ENCODE data around the gene PIGU.

DNA sequence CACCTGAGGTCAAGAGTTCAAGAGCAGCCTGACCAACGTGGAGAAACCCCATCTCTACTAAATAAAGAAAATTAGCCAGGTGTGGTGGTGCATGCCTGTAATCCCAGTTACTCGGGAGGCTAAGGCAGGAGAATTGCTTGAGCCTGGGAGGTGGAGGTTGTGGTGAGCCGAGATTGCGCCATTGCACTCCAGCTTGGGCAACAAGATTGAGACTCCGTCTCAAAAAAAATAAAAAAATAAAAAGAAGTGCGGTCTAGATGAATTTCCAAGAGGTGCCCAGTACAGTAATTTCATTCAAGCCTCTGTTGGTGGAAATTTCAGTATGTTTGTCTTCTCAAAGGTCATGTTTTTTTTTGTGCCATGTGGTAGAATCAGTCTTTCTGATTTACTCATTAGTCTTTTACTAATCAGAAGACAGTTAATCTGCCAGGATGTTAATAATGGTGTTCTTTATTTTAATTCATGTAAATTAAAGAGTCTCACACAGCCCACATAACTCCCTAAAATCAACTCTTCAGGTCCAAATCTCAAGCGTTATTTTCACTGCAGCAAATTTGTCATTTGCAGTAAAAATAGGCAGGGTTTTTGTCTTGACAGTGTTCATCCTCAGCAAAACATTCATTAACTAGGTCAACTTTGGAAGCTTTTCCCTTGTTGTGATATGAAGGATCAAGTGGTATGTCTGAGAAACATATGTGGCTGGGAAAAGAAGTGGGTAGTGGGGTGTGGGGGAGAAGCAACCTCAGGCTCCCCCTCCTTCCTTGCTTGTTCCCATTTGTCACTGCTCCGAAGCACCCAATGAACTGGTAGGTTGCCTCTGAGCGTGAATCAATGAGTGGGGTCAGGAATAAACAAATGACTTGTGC lies 40.6 kb upstream of the PIGU start:
- TF ChIP-seq POLR2AphosphoS5 (IDR thresholded peaks at IDR 0.05; ENCODE audit: low read depth, low read length) (no peak), YY1 (IDR thresholded peaks at IDR 0.05; ENCODE audit: low read depth) (no peak), SIN3A (IDR thresholded peaks at IDR 0.05; ENCODE audit: borderline replicate concordance, low read depth, low read length) (no peak), NRF1 (IDR thresholded peaks at IDR 0.05; ENCODE audit: low read depth, low read length) (no peak), MXI1 (IDR thresholded peaks at IDR 0.05; ENCODE audit: low read depth, low read length) (no peak), ELF1 (IDR thresholded peaks at IDR 0.05) (no peak), EZH2phosphoT487 (IDR thresholded peaks at IDR 0.05; ENCODE audit: borderline replicate concordance, low read depth) (no peak), RXRA (IDR thresholded peaks at IDR 0.05; ENCODE audit: borderline replicate concordance, low read depth) (no peak), JUND (IDR thresholded peaks at IDR 0.05) (no peak), EP300 (IDR thresholded peaks at IDR 0.05; ENCODE audit: borderline replicate concordance in 1 of 2, low read depth in 1 of 2, low read length in 1 of 2) (no peak), RAD21 (IDR thresholded peaks at IDR 0.05; ENCODE audit: low read length) (no peak)
- TF ChIP-seq, protein P1, sequence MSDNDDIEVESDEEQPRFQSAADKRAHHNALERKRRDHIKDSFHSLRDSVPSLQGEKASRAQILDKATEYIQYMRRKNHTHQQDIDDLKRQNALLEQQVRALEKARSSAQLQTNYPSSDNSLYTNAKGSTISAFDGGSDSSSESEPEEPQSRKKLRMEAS (IDR thresholded peaks at IDR 0.05; ENCODE audit: low read depth) = no peak
- TF ChIP-seq, protein P2, sequence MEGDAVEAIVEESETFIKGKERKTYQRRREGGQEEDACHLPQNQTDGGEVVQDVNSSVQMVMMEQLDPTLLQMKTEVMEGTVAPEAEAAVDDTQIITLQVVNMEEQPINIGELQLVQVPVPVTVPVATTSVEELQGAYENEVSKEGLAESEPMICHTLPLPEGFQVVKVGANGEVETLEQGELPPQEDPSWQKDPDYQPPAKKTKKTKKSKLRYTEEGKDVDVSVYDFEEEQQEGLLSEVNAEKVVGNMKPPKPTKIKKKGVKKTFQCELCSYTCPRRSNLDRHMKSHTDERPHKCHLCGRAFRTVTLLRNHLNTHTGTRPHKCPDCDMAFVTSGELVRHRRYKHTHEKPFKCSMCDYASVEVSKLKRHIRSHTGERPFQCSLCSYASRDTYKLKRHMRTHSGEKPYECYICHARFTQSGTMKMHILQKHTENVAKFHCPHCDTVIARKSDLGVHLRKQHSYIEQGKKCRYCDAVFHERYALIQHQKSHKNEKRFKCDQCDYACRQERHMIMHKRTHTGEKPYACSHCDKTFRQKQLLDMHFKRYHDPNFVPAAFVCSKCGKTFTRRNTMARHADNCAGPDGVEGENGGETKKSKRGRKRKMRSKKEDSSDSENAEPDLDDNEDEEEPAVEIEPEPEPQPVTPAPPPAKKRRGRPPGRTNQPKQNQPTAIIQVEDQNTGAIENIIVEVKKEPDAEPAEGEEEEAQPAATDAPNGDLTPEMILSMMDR (IDR thresholded peaks at IDR 0.05) = no peak
